ENCODE data around the gene CXCL14.

CXCL14 gene

GRCh38 chr5:135601466-135601865 lies 22.7 kb upstream of the CXCL14 start:
- Histone ChIP-seq H3K9ac (ENCODE audit: low read length) (no peak overlapping the region), H3K4me1 (ENCODE audit: low read length) (no peaks in the 10 kb centered on the region), H2AFZ (ENCODE audit: low read length) (no peak overlapping the region), H3K4me2 (ENCODE audit: low read depth, low read length) (no peak overlapping the region), H3K9me2 (replicated peaks; ENCODE audit: insufficient read depth, low read length) (no peaks in the 10 kb centered on the region), H3K9me3 (replicated peaks; ENCODE audit: insufficient read depth, low read length) (no peaks in the 10 kb centered on the region), H4K20me1 (ENCODE audit: insufficient read depth, low read length) (no peaks in the 10 kb centered on the region), H3K27ac (ENCODE audit: low read length) (no peak overlapping the region), H3F3A (ENCODE audit: insufficient read depth, low read length) (no peaks in the 10 kb centered on the region), H3K36me3 (replicated peaks; ENCODE audit: insufficient read depth, low read length) (no peaks in the 10 kb centered on the region), H3K27me3 (replicated peaks; ENCODE audit: insufficient read depth, low read length) (no peaks in the 10 kb centered on the region), H3K79me2 (ENCODE audit: low read length) (no peaks in the 10 kb centered on the region), H3K4me3 (ENCODE audit: low read length) (no peak overlapping the region)
- TF ChIP-seq, protein P1, sequence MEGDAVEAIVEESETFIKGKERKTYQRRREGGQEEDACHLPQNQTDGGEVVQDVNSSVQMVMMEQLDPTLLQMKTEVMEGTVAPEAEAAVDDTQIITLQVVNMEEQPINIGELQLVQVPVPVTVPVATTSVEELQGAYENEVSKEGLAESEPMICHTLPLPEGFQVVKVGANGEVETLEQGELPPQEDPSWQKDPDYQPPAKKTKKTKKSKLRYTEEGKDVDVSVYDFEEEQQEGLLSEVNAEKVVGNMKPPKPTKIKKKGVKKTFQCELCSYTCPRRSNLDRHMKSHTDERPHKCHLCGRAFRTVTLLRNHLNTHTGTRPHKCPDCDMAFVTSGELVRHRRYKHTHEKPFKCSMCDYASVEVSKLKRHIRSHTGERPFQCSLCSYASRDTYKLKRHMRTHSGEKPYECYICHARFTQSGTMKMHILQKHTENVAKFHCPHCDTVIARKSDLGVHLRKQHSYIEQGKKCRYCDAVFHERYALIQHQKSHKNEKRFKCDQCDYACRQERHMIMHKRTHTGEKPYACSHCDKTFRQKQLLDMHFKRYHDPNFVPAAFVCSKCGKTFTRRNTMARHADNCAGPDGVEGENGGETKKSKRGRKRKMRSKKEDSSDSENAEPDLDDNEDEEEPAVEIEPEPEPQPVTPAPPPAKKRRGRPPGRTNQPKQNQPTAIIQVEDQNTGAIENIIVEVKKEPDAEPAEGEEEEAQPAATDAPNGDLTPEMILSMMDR (IDR thresholded peaks at IDR 0.05; ENCODE audit: low read length) = no peak
- no peak for TF ChIP-seq EZH2 (optimal IDR thresholded peaks at IDR 0.05; ENCODE audit: low read depth, low read length)
- TF ChIP-seq EZH2phosphoT487 (IDR thresholded peaks at IDR 0.05; ENCODE audit: low read length) = no peak
- no peak for DNase-seq

DNA sequence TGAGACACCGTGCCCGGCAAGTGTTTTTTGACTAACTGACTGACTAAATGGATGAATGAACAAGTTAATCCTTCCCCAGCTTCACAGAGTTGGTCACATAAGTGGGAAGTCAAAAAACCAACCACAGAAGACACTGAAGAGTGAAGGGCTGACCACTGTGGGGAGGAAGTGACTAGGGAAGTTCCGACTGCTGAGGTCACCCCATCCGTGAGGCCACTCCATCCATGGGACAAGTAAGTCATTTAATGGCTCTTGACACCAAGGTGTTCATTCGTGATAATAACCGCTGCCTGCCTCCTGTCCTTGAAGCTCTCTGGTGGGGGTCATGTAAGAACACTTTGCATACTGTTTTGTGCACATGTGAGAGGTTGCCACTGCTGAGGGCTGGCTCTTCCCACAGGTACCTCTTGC lies 22.2 kb upstream of the CXCL14 start:
- no peak overlapping the region for H3K9ac ChIP-seq (ENCODE audit: low read length)
- H4K20me1 ChIP-seq (ENCODE audit: insufficient read depth, low read length) = no peaks in the 10 kb centered on the region
- DNase-seq = no peak
- no peak overlapping the region for H3K4me3 ChIP-seq (ENCODE audit: low read length)
- no peaks in the 10 kb centered on the region for H3K36me3 ChIP-seq (replicated peaks; ENCODE audit: insufficient read depth, low read length)
- H3K4me2 ChIP-seq (ENCODE audit: low read depth, low read length) = no peak overlapping the region
- no peaks in the 10 kb centered on the region for H3K9me2 ChIP-seq (replicated peaks; ENCODE audit: insufficient read depth, low read length)
- H3F3A ChIP-seq (ENCODE audit: insufficient read depth, low read length) = no peaks in the 10 kb centered on the region
- no peak overlapping the region for H3K27ac ChIP-seq (ENCODE audit: low read length)
- H2AFZ ChIP-seq (ENCODE audit: low read length) = no peak overlapping the region
- no peaks in the 10 kb centered on the region for H3K27me3 ChIP-seq (replicated peaks; ENCODE audit: insufficient read depth, low read length)
- no peaks in the 10 kb centered on the region for H3K4me1 ChIP-seq (ENCODE audit: low read length)
- H3K79me2 ChIP-seq (ENCODE audit: low read length) = no peaks in the 10 kb centered on the region
- no peaks in the 10 kb centered on the region for H3K9me3 ChIP-seq (replicated peaks; ENCODE audit: insufficient read depth, low read length)
- TF ChIP-seq EZH2 (optimal IDR thresholded peaks at IDR 0.05; ENCODE audit: low read depth, low read length) = no peak
- TF ChIP-seq, protein P1 (IDR thresholded peaks at IDR 0.05; ENCODE audit: low read length) = no peak
- TF ChIP-seq EZH2phosphoT487 (IDR thresholded peaks at IDR 0.05; ENCODE audit: low read length) = no peak

- Histone ChIP-seq H3K9me3 (replicated peaks; ENCODE audit: insufficient read depth, low read length) (no peaks in the 10 kb centered on the region), H2AFZ (ENCODE audit: low read length) (no peak overlapping the region), H3K4me2 (ENCODE audit: low read depth, low read length) (no peak overlapping the region), H4K20me1 (ENCODE audit: insufficient read depth, low read length) (no peaks in the 10 kb centered on the region), H3K27me3 (replicated peaks; ENCODE audit: insufficient read depth, low read length) (no peaks in the 10 kb centered on the region), H3K9me2 (replicated peaks; ENCODE audit: insufficient read depth, low read length) (no peaks in the 10 kb centered on the region), H3K79me2 (ENCODE audit: low read length) (no peaks in the 10 kb centered on the region), H3K4me1 (ENCODE audit: low read length) (no peaks in the 10 kb centered on the region), H3K27ac (ENCODE audit: low read length) (no peak overlapping the region), H3K36me3 (replicated peaks; ENCODE audit: insufficient read depth, low read length) (no peaks in the 10 kb centered on the region), H3F3A (ENCODE audit: insufficient read depth, low read length) (no peaks in the 10 kb centered on the region), H3K4me3 (ENCODE audit: low read length) (no peak overlapping the region), H3K9ac (ENCODE audit: low read length) (no peak overlapping the region)
- TF ChIP-seq, protein P1 (IDR thresholded peaks at IDR 0.05; ENCODE audit: low read length) = no peak
- no peak for TF ChIP-seq EZH2phosphoT487 (IDR thresholded peaks at IDR 0.05; ENCODE audit: low read length)
- no peak for TF ChIP-seq EZH2 (optimal IDR thresholded peaks at IDR 0.05; ENCODE audit: low read depth, low read length)
- DNase-seq = no peak
Measured at GRCh38 chr5:135600152-135600570, 21.4 kb upstream of the CXCL14 start.

All from MM.1S (cell line).